Measurements from ENCODE around the gene POLDIP2. TPM values are rescaled to one million over a fixed set of nuclear protein-coding genes. Genes with fewer than 3 reads are reported as not detected.

The POLDIP2 gene
- total and polyA plus RNA-seq, 2 of the 13 experiments (the other 11 are each of a cell fraction or from before 2014, with no cell fraction given) = 85.9 to 114 TPM

GRCh38 chr17:28404007-28404406, 46.7 kb upstream of the POLDIP2 start:
- ChIA-PET CTCF (ENCODE audit: low intra/inter-chr PET ratio, low total read pairs) (no interaction called here), POLR2A (interaction anchor here (1.4 to 3.4 kb wide), 9 partner anchors 9 to 68 kb away, joined by 4 to 122 read pairs (median 20); partner anchors contain the start of genes IFT20, POLDIP2, SARM1 and SEBOX)
- Histone ChIP-seq H4K20me1 (ENCODE audit: insufficient read depth, low read length) (no peaks in the 10 kb centered on the region), H3K4me3 (replicated peaks in 1 of 3; ENCODE audit: insufficient read depth in 1 of 3, low read depth in 2 of 3, low read length in 3 of 3) (no peak overlapping the region; a peak in 1 of 6 replicates), H3K4me1 (ENCODE audit: insufficient read depth, low read length) (peaks cover 36% of the 10 kb centered on the region), H3K79me2 (ENCODE audit: insufficient read depth, low read length) (peaks cover 13% of the 10 kb centered on the region), H2AFZ (ENCODE audit: low read length) (no peak overlapping the region), H3K27me3 (ENCODE audit: control insufficient read depth in 1 of 2, insufficient read depth in 2 of 2, low read length in 2 of 2) (no peaks in the 10 kb centered on the region; a peak in 1 of 5 replicates), H3K9me3 (ENCODE audit: low read length) (no peaks in the 10 kb centered on the region), H3K36me3 (replicated peaks in 1 of 2; ENCODE audit: control insufficient read depth in 1 of 2, insufficient read depth in 2 of 2, low read length in 2 of 2) (peaks cover 12 to 33% of the 10 kb centered on the region in 2 experiments), H3K9ac (ENCODE audit: insufficient read depth, low read depth, low read length) (no peak overlapping the region), H3K4me2 (ENCODE audit: low read depth, low read length) (peak overlapping the region; percentile 97), H3K27ac (ENCODE audit: extremely low read length, insufficient read depth, low read length) (no peak overlapping the region)
- FAIRE-seq (no peak), DNase-seq (ENCODE audit: low spot score) (no peak), ATAC-seq (no peak)
- TF ChIP-seq RARA (CRISPR knock-in tag; IDR thresholded peaks at IDR 0.05) (no peak), ZBTB33 (CRISPR knock-in tag; IDR thresholded peaks at IDR 0.05) (no peak), MAFF (IDR thresholded peaks at IDR 0.05; ENCODE audit: low read depth, low read length) (peak; percentile 86), ZFP82 (CRISPR knock-in tag; IDR thresholded peaks at IDR 0.05; ENCODE audit: borderline replicate concordance) (no peak), ATF6 (CRISPR knock-in tag; conservative IDR thresholded peaks at IDR 0.05) (no peak), MATR3 (CRISPR knock-in tag; IDR thresholded peaks at IDR 0.05) (no peak), ZNF550 (CRISPR knock-in tag; IDR thresholded peaks at IDR 0.05; ENCODE audit: borderline replicate concordance) (no peak), SP1 (IDR thresholded peaks at IDR 0.05) (no peak), SP1 (CRISPR knock-in tag; IDR thresholded peaks at IDR 0.05) (no peak), MAFK (conservative IDR thresholded peaks at IDR 0.05 in 1 of 2, IDR thresholded peaks at IDR 0.05 in 1 of 2; ENCODE audit: low read length in 2 of 2) (peak; percentile 82 to 92), ZBTB46 (CRISPR knock-in tag; IDR thresholded peaks at IDR 0.05; ENCODE audit: borderline replicate concordance) (no peak), SOX13 (IDR thresholded peaks at IDR 0.05) (no peak), SOX13 (CRISPR knock-in tag; conservative IDR thresholded peaks at IDR 0.05 in 1 of 2, IDR thresholded peaks at IDR 0.05 in 1 of 2) (no peak), MTF2 (CRISPR knock-in tag; IDR thresholded peaks at IDR 0.05; ENCODE audit: borderline replicate concordance) (no peak), HHEX (CRISPR knock-in tag; IDR thresholded peaks at IDR 0.05) (no peak), ZNF644 (CRISPR knock-in tag; IDR thresholded peaks at IDR 0.05; ENCODE audit: low read depth) (no peak), ZBTB7B (CRISPR knock-in tag; IDR thresholded peaks at IDR 0.05) (no peak)
- BruUV-seq (replicated peaks) = no TSS peak
- in situ Hi-C loops (cut with HindIII; ENCODE audit: extremely low pct_ligation_motif_present, low pct_unique_long_range_greater_than_20kb) (no loop called here), intact Hi-C loops (cut with micrococcal nuclease; ENCODE audit: unreplicated experiment) (no loop called here)
- WGBS (ENCODE audit: low lambda C conversion rate) = 95% methylated on average over 2 of the region's 2 CpGs
